SIG-M5 (cell line): ENCODE measurements around the gene USP37.

Experiments
- DNase-seq: peaks from one replicate; lab custom pipeline; 2025; lab: John Stamatoyannopoulos, UW

USP37 gene

GRCh38 chr2:218474527-218474926 lies 93.6 kb downstream of the USP37 start:
- no peak for DNase-seq

GRCh38 chr2:218472988-218473387 lies 95.2 kb downstream of the USP37 start:
- no peak for DNase-seq

- no peak for DNase-seq
Measured at GRCh38 chr2:218471982-218472381, 96.2 kb downstream of the USP37 start.

- no peak for DNase-seq
Measured at GRCh38 chr2:218471036-218471435, 97.1 kb downstream of the USP37 start.

- no peak for DNase-seq
Measured at GRCh38 chr2:218470448-218470847, 97.7 kb downstream of the USP37 start.

GRCh38 chr2:218465987-218466633 lies 102.0 kb downstream of the USP37 start:
- DNase-seq, result no peak

GRCh38 chr2:218458598-218458997 lies 109.6 kb downstream of the USP37 start:
- no peak for DNase-seq

GRCh38 chr2:218456849-218457248 lies 111.3 kb downstream of the USP37 start:
- DNase-seq, result no peak

- DNase-seq, result no peak
Measured at GRCh38 chr2:218452079-218452478, 116.1 kb downstream of the USP37 start.

GRCh38 chr2:218448934-218449333 lies 119.2 kb downstream of the USP37 start:
- no peak for DNase-seq

- DNase-seq, result no peak
Measured at GRCh38 chr2:218447072-218447471, 121.1 kb downstream of the USP37 start.

GRCh38 chr2:218446547-218446946 lies 121.6 kb downstream of the USP37 start:
- DNase-seq, result no peak

GRCh38 chr2:218445602-218446001 lies 122.5 kb downstream of the USP37 start:
- no peak for DNase-seq

- DNase-seq, result no peak
Measured at GRCh38 chr2:218444692-218445357, 123.3 kb downstream of the USP37 start.

GRCh38 chr2:218438596-218438995 lies 129.6 kb downstream of the USP37 start:
- peak; percentile 16 for DNase-seq

- DNase-seq, result no peak
Measured at GRCh38 chr2:218437969-218438368, 130.2 kb downstream of the USP37 start.

GRCh38 chr2:218436992-218437391 lies 131.2 kb downstream of the USP37 start:
- DNase-seq, result no peak

- DNase-seq, result no peak
Measured at GRCh38 chr2:218435003-218435982, 132.9 kb downstream of the USP37 start.

- no peak for DNase-seq
Measured at GRCh38 chr2:218434456-218434855, 133.7 kb downstream of the USP37 start.

GRCh38 chr2:218432676-218433365 lies 135.3 kb downstream of the USP37 start:
- DNase-seq, result no peak

GRCh38 chr2:218431878-218432277 lies 136.3 kb downstream of the USP37 start:
- DNase-seq, result no peak

GRCh38 chr2:218430721-218431120 lies 137.4 kb downstream of the USP37 start:
- DNase-seq, result no peak
